ENCODE results near the gene TNFSF15. TPM values are rescaled to one million over a fixed set of nuclear protein-coding genes. Genes with fewer than 3 reads are reported as not detected.

Gene TNFSF15
- 1.5 TPM for total RNA-seq (2013)
- 1 to 10 TPM in 1 of 3 donors, under 1 TPM in 2; 0.07 to 1.1 (median 0.11) TPM for polyA plus RNA-seq
- polyA minus RNA-seq = 0.83 and 0.96 TPM in 2 replicates
- total RNA-seq = 6.7 to 65.5 (median 14.7) reads per million in 11 experiments

DNA sequence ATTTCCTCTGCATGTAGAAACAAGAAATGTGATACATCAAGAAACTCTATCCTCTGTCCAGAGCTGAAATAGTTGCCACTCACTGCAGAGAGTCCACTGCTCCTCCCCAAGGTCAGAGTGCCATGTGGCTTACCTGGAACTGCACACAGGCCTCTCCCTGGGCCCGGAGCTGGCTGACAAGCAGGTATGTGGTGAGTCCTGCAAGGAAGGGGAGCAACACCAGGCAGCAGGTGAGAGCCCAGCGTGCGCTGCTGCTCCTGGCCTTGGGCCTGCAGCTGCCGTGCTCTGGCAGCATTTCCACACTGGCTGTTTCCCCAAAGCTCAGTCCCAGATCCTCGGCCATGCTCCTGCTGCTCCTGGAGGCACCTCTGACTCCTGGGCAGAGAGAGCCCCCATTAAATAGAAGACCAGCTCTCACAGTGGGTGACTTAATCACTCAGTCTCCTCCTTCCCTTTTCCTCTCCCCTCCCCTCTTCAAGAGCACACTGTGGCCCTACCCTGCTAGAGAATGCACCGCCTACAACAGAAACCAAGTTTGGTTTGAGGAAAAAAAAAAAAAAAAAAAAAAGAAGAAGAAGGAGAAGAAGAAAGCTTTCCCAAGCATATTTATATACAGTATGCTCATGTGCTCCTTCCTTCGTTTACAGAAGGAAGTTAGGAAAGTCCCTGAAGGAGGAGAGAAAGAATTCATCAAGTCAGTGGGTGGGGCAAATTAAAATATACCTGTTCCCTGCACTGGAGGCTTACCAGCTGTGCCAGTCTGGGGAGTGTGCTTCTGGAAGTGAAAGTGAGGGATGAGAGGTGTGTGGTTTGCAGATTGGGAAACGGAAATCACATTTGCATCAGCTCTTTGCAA lies at the start of gene TNFSF15:
Gene TNFSF15, minus strand, starts transcription at position 370 of the 856 bp plus-strand sequence. Its CDS starts 27 bp downstream, at position 343.
- no peaks in the 10 kb centered on the region for H3K79me2 ChIP-seq (ENCODE audit: insufficient read depth, low read length)
- DNase-seq = peak; percentile 51 to 74 (median 58)
- Mint-ChIP-seq H3K27ac (peak within 1 kb of the TSS; percentile 82 to 96 (median 92)), H3K36me3 (peaks cover 0 to 11% of the 10 kb centered on the region in 2 donors), H3K9me3 (peaks cover 0 to 3% (median 0%) of the 10 kb centered on the region in 7 donors), H3K27me3 (ENCODE audit: low read depth in 3 of 3) (peaks cover 2 to 3% (median 3%) of the 10 kb centered on the region in 3 donors), H3K4me3 (peak within 1 kb of the TSS; percentile 76 to 89), H3K4me1 (peaks cover 44% of the 10 kb centered on the region)
- peak within 1 kb of the TSS; percentile 36 for H3K9ac ChIP-seq (ENCODE audit: insufficient read depth, low read length, poor library complexity, severe bottlenecking)
- intact Hi-C loops (cut with micrococcal nuclease) = loop anchor here (1.0 to 10.0 kb wide), 2 partner anchors 9 to 89 kb away; no protein-coding TSS in a partner anchor
- H3K9me3 ChIP-seq (replicated peaks in 1 of 2; ENCODE audit: control insufficient read depth in 1 of 2, insufficient read depth in 1 of 2, low read length in 2 of 2) = no peaks in the 10 kb centered on the region
- no peaks in the 10 kb centered on the region for H3K27me3 ChIP-seq (ENCODE audit: control insufficient read depth in 2 of 2, insufficient read depth in 2 of 2, low read length in 2 of 2)
- H4K20me1 ChIP-seq (ENCODE audit: insufficient read depth, low read length) = no peaks in the 10 kb centered on the region
- H3K4me2 ChIP-seq (replicated peaks; ENCODE audit: extremely low read depth, low read length, poor library complexity, severe bottlenecking) = peak within 1 kb of the TSS; percentile 81
- H3K4me3 ChIP-seq (replicated peaks in 1 of 3; ENCODE audit: low read depth in 2 of 3, low read length in 3 of 3) = peak within 1 kb of the TSS; percentile 31 to 69 (median 32)
- no peaks in the 10 kb centered on the region for H3K36me3 ChIP-seq (replicated peaks in 1 of 2; ENCODE audit: control insufficient read depth in 1 of 2, insufficient read depth in 2 of 2, low read length in 2 of 2)
- H3K27ac ChIP-seq (ENCODE audit: low read depth in 1 of 2, low read length in 2 of 2) = peak within 1 kb of the TSS; percentile 64 to 83
- 26% methylated on average over 5 of the region's 8 CpGs for WGBS (ENCODE audit: insufficient coverage)
- H3K4me1 ChIP-seq (ENCODE audit: control insufficient read depth in 1 of 2, insufficient read depth in 2 of 2, low read length in 2 of 2) = peaks cover 17 to 44% of the 10 kb centered on the region in 2 donors
- H2AFZ ChIP-seq (ENCODE audit: insufficient read depth, low read depth, low read length, poor library complexity, severe bottlenecking) = peak within 1 kb of the TSS; percentile 46
- TF ChIP-seq, protein P1, sequence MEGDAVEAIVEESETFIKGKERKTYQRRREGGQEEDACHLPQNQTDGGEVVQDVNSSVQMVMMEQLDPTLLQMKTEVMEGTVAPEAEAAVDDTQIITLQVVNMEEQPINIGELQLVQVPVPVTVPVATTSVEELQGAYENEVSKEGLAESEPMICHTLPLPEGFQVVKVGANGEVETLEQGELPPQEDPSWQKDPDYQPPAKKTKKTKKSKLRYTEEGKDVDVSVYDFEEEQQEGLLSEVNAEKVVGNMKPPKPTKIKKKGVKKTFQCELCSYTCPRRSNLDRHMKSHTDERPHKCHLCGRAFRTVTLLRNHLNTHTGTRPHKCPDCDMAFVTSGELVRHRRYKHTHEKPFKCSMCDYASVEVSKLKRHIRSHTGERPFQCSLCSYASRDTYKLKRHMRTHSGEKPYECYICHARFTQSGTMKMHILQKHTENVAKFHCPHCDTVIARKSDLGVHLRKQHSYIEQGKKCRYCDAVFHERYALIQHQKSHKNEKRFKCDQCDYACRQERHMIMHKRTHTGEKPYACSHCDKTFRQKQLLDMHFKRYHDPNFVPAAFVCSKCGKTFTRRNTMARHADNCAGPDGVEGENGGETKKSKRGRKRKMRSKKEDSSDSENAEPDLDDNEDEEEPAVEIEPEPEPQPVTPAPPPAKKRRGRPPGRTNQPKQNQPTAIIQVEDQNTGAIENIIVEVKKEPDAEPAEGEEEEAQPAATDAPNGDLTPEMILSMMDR (IDR thresholded peaks at IDR 0.05) = no peak

- Histone ChIP-seq H3K27me3 (ENCODE audit: control insufficient read depth in 2 of 2, insufficient read depth in 2 of 2, low read length in 2 of 2) (no peaks in the 10 kb centered on the region), H2AFZ (ENCODE audit: insufficient read depth, low read depth, low read length, poor library complexity, severe bottlenecking) (no peak overlapping the region), H3K79me2 (ENCODE audit: insufficient read depth, low read length) (no peaks in the 10 kb centered on the region), H3K4me1 (ENCODE audit: control insufficient read depth in 1 of 2, insufficient read depth in 2 of 2, low read length in 2 of 2) (peaks cover 27 to 29% of the 10 kb centered on the region in 2 donors), H3K9ac (ENCODE audit: insufficient read depth, low read length, poor library complexity, severe bottlenecking) (no peak overlapping the region), H3K36me3 (replicated peaks in 1 of 2; ENCODE audit: control insufficient read depth in 1 of 2, insufficient read depth in 2 of 2, low read length in 2 of 2) (no peaks in the 10 kb centered on the region), H3K9me3 (replicated peaks in 1 of 2; ENCODE audit: control insufficient read depth in 1 of 2, insufficient read depth in 1 of 2, low read length in 2 of 2) (no peaks in the 10 kb centered on the region), H3K27ac (ENCODE audit: low read depth in 1 of 2, low read length in 2 of 2) (no peak overlapping the region), H3K4me3 (replicated peaks in 1 of 3; ENCODE audit: low read depth in 2 of 3, low read length in 3 of 3) (no peak overlapping the region), H4K20me1 (ENCODE audit: insufficient read depth, low read length) (no peaks in the 10 kb centered on the region), H3K4me2 (replicated peaks; ENCODE audit: extremely low read depth, low read length, poor library complexity, severe bottlenecking) (no peak overlapping the region)
- no CpG with 5 or more reads among the region's 2 CpGs for WGBS (ENCODE audit: insufficient coverage)
- Mint-ChIP-seq H3K27ac (no peak overlapping the region), H3K9me3 (peaks cover 0 to 5% (median 2%) of the 10 kb centered on the region in 7 donors), H3K4me1 (peaks cover 30% of the 10 kb centered on the region), H3K27me3 (ENCODE audit: low read depth in 3 of 3) (peaks cover 0 to 1% (median 0%) of the 10 kb centered on the region in 3 donors), H3K36me3 (no peaks in the 10 kb centered on the region), H3K4me3 (no peak overlapping the region)
- intact Hi-C loops (cut with micrococcal nuclease) = no loop called here
- TF ChIP-seq, protein P1 (IDR thresholded peaks at IDR 0.05) = no peak
- DNase-seq = no peak
Measured at GRCh38 chr9:114855488-114855887, 49.6 kb upstream of the TNFSF15 start.

All from CD14-positive monocyte (primary cell).